HL-60 (cell line): Measurements from ENCODE around the gene MARCHF4.

Source experiments
- DNase-seq, 2 experiments: peaks; one replicate each; pipeline ENCODE4 v3.0.0-alpha.2; 2010 to 2020; ENCODE audit warnings: low read depth in 1 of 2, low spot score in 1 of 2
- H3K27ac ChIP-seq: fragments of 250-450 bp; sonication (Bioruptor Pico); replicated peaks from 2 replicates; pipeline ENCODE4 v1.5.1; 2020; ENCODE audit warnings: mild to moderate bottlenecking, moderate library complexity
- H3K27me3 ChIP-seq: fragments of 250-450 bp; sonication (Bioruptor Pico); 2 replicates; pipeline ENCODE4 v1.5.1; 2021; ENCODE audit warnings: mild to moderate bottlenecking, moderate library complexity; ENCODE audit not compliant: insufficient read depth, poor library complexity, severe bottlenecking
- H3K4me3 ChIP-seq: replicated peaks from 2 replicates; pipeline ENCODE4 v1.5.1; 2011; ENCODE audit warnings: mild to moderate bottlenecking, control low read depth, low read length; ENCODE audit not compliant: insufficient read depth
- CTCF ChIP-seq: IDR thresholded peaks from one replicate; pipeline ENCODE4 v1.5.1; 2011; ENCODE audit warnings: low read length, control low read depth, inconsistent platforms; ENCODE audit not compliant: insufficient read depth
- GABPA ChIP-seq: IDR thresholded peaks from 2 replicates; pipeline ENCODE4 v1.6.1; 2012; ENCODE audit warnings: low read depth
- POLR2AphosphoS5 ChIP-seq: IDR thresholded peaks from 2 replicates; pipeline ENCODE4 v1.6.1; 2012; ENCODE audit warnings: low read depth
- REST ChIP-seq: IDR thresholded peaks from 2 replicates; pipeline ENCODE4 v1.6.1; 2012; ENCODE audit warnings: low read depth; ENCODE audit not compliant: insufficient replicate concordance
- SPI1 ChIP-seq: IDR thresholded peaks from 2 replicates; pipeline ENCODE4 v1.6.1; 2012; ENCODE audit warnings: low read depth, mild to moderate bottlenecking, borderline replicate concordance

Gene MARCHF4

DNA sequence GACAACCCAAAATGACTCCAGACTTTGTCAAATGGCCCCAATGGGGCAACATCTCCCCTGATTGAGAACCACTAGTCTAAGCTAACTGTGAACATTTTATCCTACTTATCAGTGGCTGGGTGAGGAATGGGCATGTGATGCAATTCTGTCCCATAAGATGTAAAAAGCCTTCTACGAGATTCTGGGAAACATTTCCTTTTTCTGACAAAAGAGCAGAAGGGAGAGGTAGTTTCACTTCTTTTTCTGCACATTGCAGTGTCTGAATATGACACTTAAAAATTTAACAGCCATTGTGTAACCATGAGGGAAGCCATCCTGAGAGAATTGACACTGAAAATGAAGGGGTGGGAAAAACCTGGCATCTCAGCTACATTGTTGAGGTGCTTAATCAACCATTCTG, 17.3 kb upstream of the MARCHF4 start:
- no peak for TF ChIP-seq CTCF
- TF ChIP-seq POLR2AphosphoS5, result no peak
- no peak for TF ChIP-seq GABPA
- no peak for TF ChIP-seq REST
- TF ChIP-seq SPI1, result no peak
- Histone ChIP-seq H3K27me3 (no peaks in the 10 kb centered on the region), H3K27ac (no peak overlapping the region), H3K4me3 (no peak overlapping the region)
- peak in 1 of 2 experiments; percentile 43 for DNase-seq

GRCh38 chr2:216388046-216388884, 16.0 kb upstream of the MARCHF4 start:
- no peak for DNase-seq
- Histone ChIP-seq H3K27ac (no peak overlapping the region), H3K4me3 (no peak overlapping the region), H3K27me3 (no peaks in the 10 kb centered on the region)
- TF ChIP-seq CTCF (no peak), SPI1 (no peak), POLR2AphosphoS5 (no peak), GABPA (no peak), REST (no peak)

DNA sequence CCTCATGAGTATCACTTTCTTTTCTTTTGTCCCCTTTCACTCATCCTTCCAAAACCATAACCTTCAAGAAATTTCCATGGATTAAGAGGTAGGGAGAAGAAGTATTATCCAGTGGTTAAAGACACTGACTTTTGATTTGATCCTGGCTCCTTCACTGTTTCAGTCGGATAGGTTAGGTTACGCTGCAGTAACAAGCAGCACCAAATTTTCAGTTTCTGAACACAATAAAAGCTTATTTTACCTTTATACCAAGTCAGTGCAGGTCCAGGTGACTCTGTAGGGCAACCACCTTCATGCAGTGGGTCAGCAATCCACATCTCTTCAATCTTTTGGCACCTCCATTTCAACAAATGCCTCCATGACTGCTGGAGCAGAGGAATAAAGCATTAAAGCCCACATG, 15.0 kb upstream of the MARCHF4 start:
- no peak overlapping the region for H3K27ac ChIP-seq
- DNase-seq, result no peak
- H3K27me3 ChIP-seq, result no peaks in the 10 kb centered on the region
- TF ChIP-seq SPI1 (no peak), POLR2AphosphoS5 (no peak), REST (no peak), GABPA (no peak), CTCF (no peak)
- H3K4me3 ChIP-seq, result no peak overlapping the region
